LNCaP clone FGC (cell line): ENCODE data around the gene GPR132.
A peak's percentile ranks its signal among the peaks of the same experiment; 100 is the strongest.

ENCODE experiments used
- DNase-seq: peaks from one replicate; pipeline ENCODE4 v3.0.0-alpha.2; 2011; ENCODE audit warnings: low read depth
- H3K4me3 ChIP-seq: 2 replicates; pipeline ENCODE4 v1.5.1; 2011; ENCODE audit warnings: mild to moderate bottlenecking, low read depth, low read length, control low read depth
- CTCF ChIP-seq: IDR thresholded peaks from 2 replicates; pipeline ENCODE4 v1.5.1; 2012; ENCODE audit warnings: mild to moderate bottlenecking; ENCODE audit not compliant: control insufficient read depth, insufficient read depth; ENCODE audit errors: extremely low read depth

GPR132 gene

GRCh38 chr14:105094193-105094907 is 29.1 kb upstream of the GPR132 start:
- no peak for DNase-seq
- no peak for TF ChIP-seq CTCF
- H3K4me3 ChIP-seq = peak overlapping the region; percentile 58

GRCh38 chr14:105093431-105094192 is 28.4 kb upstream of the GPR132 start:
- DNase-seq = no peak
- TF ChIP-seq CTCF = peak; percentile 37
- H3K4me3 ChIP-seq = peak overlapping the region; percentile 58

GRCh38 chr14:105093038-105093430 is 27.8 kb upstream of the GPR132 start:
- TF ChIP-seq CTCF = no peak
- peak overlapping the region; percentile 37 for H3K4me3 ChIP-seq
- no peak for DNase-seq

GRCh38 chr14:105092171-105093037 is 27.2 kb upstream of the GPR132 start:
- TF ChIP-seq CTCF = no peak
- no peak for DNase-seq
- peak overlapping the region; percentile 37 for H3K4me3 ChIP-seq

GRCh38 chr14:105091517-105092170 is 26.4 kb upstream of the GPR132 start:
- no peak overlapping the region for H3K4me3 ChIP-seq
- no peak for TF ChIP-seq CTCF
- peak; percentile 49 for DNase-seq

GRCh38 chr14:105091054-105091516 is 25.9 kb upstream of the GPR132 start:
- no peak for TF ChIP-seq CTCF
- no peak overlapping the region for H3K4me3 ChIP-seq
- no peak for DNase-seq
